B cell (primary cell): Measurements from ENCODE around the gene STAMBP. TPM values are rescaled to one million over a fixed set of nuclear protein-coding genes. Genes with fewer than 3 reads are reported as not detected.
A peak's percentile ranks its signal among the peaks of the same experiment; 100 is the strongest.

Experiments used
- ATAC-seq: fragments of 200-7000 bp; cut with Tn5 transposase; one replicate; pipeline ENCODE4 v1.10.0; 2021; ENCODE audit warnings: low read depth, mild to moderate bottlenecking, moderate number of reproducible peaks, moderate library complexity
- CTCF ChIA-PET: fragments of 350-600 bp; sonication (Branson Sonifier 250); formaldehyde crosslinking; loops from one replicate; lab custom pipeline; 2021; ENCODE audit warnings: antibody characterized with exemption, inconsistent platforms; lab: Charles Lee
- POLR2A ChIA-PET: fragments of 350-600 bp; sonication (Branson Sonifier 250); formaldehyde crosslinking; loops from one replicate; lab custom pipeline; 2021; ENCODE audit warnings: antibody characterized with exemption; lab: Charles Lee
- DNase-seq: peaks from one replicate; pipeline ENCODE4 v3.0.0; 2013
- H2AFZ ChIP-seq: 2 replicates; pipeline ENCODE4 v1.6.1; 2012; ENCODE audit warnings: mild to moderate bottlenecking, low read depth, low read length; ENCODE audit not compliant: insufficient read depth, poor library complexity, severe bottlenecking
- H3K27ac ChIP-seq, 2 donors: 1 replicate in 1 of 2; 2 replicates in 1 of 2; pipeline ENCODE4 v1.5.1; 2012 to 2013; ENCODE audit warnings: low read length in 2 of 2, mild to moderate bottlenecking in 2 of 2, moderate library complexity in 1 of 2
- H3K27me3 ChIP-seq, 4 experiments: fragments of 200-600 bp in 1 of 4; sonication (generic) in 1 of 4; replicated peaks in 1 of 4; 1 replicate in 2 of 4; 2 replicates in 2 of 4; pipeline versions ENCODE4 v1.6.1 to v1.7.0; 2013 to 2016; ENCODE audit warnings: low read length in 3 of 4, mild to moderate bottlenecking in 2 of 4, mixed read lengths in 1 of 4, moderate library complexity in 1 of 4; ENCODE audit not compliant: insufficient read depth in 4 of 4, control insufficient read depth in 3 of 4; ENCODE audit errors: control extremely low read depth in 1 of 4
- H3K36me3 ChIP-seq, 2 experiments: replicated peaks in 1 of 2; 1 replicate in 1 of 2; 2 replicates in 1 of 2; pipeline versions ENCODE4 v1.6.1 to v1.7.1; 2013; ENCODE audit warnings: low read length in 1 of 2; ENCODE audit not compliant: insufficient read depth in 2 of 2, control insufficient read depth in 1 of 2; ENCODE audit errors: control extremely low read depth in 1 of 2, extremely low read depth in 1 of 2
- H3K4me1 ChIP-seq, 2 donors: fragments of 200-600 bp in 1 of 2; sonication (generic) in 1 of 2; 1 replicate in 1 of 2; 2 replicates in 1 of 2; pipeline versions ENCODE4 v1.5.1 to v1.6.1; 2013 to 2017; ENCODE audit warnings: low read length in 2 of 2; ENCODE audit not compliant: control insufficient read depth in 2 of 2, insufficient read depth in 2 of 2
- H3K4me2 ChIP-seq: replicated peaks from 2 replicates; pipeline ENCODE3; 2012; ENCODE audit warnings: mild to moderate bottlenecking, low read depth, low read length; ENCODE audit not compliant: poor library complexity, severe bottlenecking
- H3K4me3 ChIP-seq, 5 experiments: fragments of 200-600 bp in 1 of 5; sonication (generic) in 1 of 5; 1 replicate in 3 of 5; 2 replicates in 2 of 5; pipeline versions ENCODE4 v1.5.1 to v1.7.0; 2011 to 2016; ENCODE audit warnings: low read length in 4 of 5, mild to moderate bottlenecking in 4 of 5, low read depth in 2 of 5, control low read depth in 1 of 5, moderate library complexity in 1 of 5; ENCODE audit not compliant: insufficient read depth in 1 of 5; ENCODE audit errors: control extremely low read depth in 1 of 5, extremely low read depth in 1 of 5
- H3K79me2 ChIP-seq: fragments of 200-600 bp; sonication (generic); one replicate; pipeline ENCODE4 v1.6.0; 2016; ENCODE audit warnings: low read length; ENCODE audit not compliant: control insufficient read depth, insufficient read depth
- H3K9ac ChIP-seq: fragments of 200-600 bp; sonication (generic); 2 replicates; pipeline ENCODE4 v1.6.1; 2017; ENCODE audit warnings: mild to moderate bottlenecking, low read length, moderate library complexity
- H3K9me3 ChIP-seq, 3 donors: one replicate each; pipeline versions ENCODE4 v1.6.1 to v1.7.1; 2013; ENCODE audit warnings: low read length in 2 of 3; ENCODE audit not compliant: control insufficient read depth in 2 of 3, insufficient read depth in 1 of 3; ENCODE audit errors: control extremely low read depth in 1 of 3
- H4K20me1 ChIP-seq: 2 replicates; pipeline ENCODE4 v1.6.0; 2012; ENCODE audit warnings: mild to moderate bottlenecking, low read length; ENCODE audit not compliant: insufficient read depth, control insufficient read depth, poor library complexity, severe bottlenecking
- H3K27ac Mint-ChIP-seq: one replicate; pipeline ENCODE4 v1.8.0; 2021; ENCODE audit warnings: mixed read lengths
- H3K27me3 Mint-ChIP-seq: one replicate; pipeline ENCODE4 v1.8.0; 2021; ENCODE audit warnings: mixed read lengths
- H3K4me1 Mint-ChIP-seq: one replicate; pipeline ENCODE4 v1.8.0; 2021; ENCODE audit warnings: mixed read lengths
- H3K4me3 Mint-ChIP-seq: one replicate; pipeline ENCODE4 v1.8.0; 2021; ENCODE audit warnings: mixed read lengths
- H3K9me3 Mint-ChIP-seq: one replicate; pipeline ENCODE4 v1.8.0; 2022; ENCODE audit warnings: mixed read lengths; ENCODE audit not compliant: insufficient read depth
- CTCF ChIP-seq: fragments of 200-600 bp; IDR thresholded peaks from one replicate; pipeline ENCODE4 v1.8.0; 2022; ENCODE audit warnings: antibody characterized with exemption, mild to moderate bottlenecking
- EZH2 ChIP-seq: IDR thresholded peaks from 2 replicates; pipeline ENCODE4 v1.6.1; 2012; ENCODE audit warnings: borderline replicate concordance, low read depth, mild to moderate bottlenecking, moderate library complexity, low read length; ENCODE audit not compliant: insufficient read depth, poor library complexity, severe bottlenecking
- WGBS: methylation state at CpG from one replicate; pipeline ENCODE4 v1.1.5; 2013; ENCODE audit warnings: missing lambda C conversion rate; ENCODE audit not compliant: insufficient coverage; 5-methylcytosine and 5-hydroxymethylcytosine counted together
- intact Hi-C: fragments of 100-400 bp; cut with micrococcal nuclease; formaldehyde crosslinking; loops from one replicate; pipeline ENCODE4 v1.10.0; 2022
- polyA plus RNA-seq: library from polyadenylated mRNA; depleted of rRNA; stranded (reverse); fragments of >200 nt; gene quantifications from 2 replicates; pipeline ENCODE4 v1.2.3, GENCODE V29; 2012
- total RNA-seq, 2 donors: library from RNA; stranded (reverse); fragments of 120-200 nt in 1 of 2; gene quantifications; 1 replicate in 1 of 2; 2 replicates in 1 of 2; pipeline versions ENCODE4 v1.2.3 to v1.2.4, GENCODE V29; 2013 to 2022

STAMBP gene
- total and polyA plus RNA-seq, 2 donors (not counting 1 experiment from before 2014, with no cell fraction given) = 21.8 to 32.5 TPM

GRCh38 chr2:73779467-73780236 lies 49.1 kb upstream of the STAMBP start, which contains the start of gene DUSP11:
DUSP11 (minus strand) TSS chr2:73780103; CDS start chr2:73779974, 129 bp downstream.
- CTCF ChIA-PET = interaction anchor here (1.0 kb wide), 1 partner anchor 49 kb away, joined by 3 read pairs; the partner anchor contains the start of gene STAMBP

More at GRCh38 chr2:73779467-73780236, 49.1 kb upstream of the STAMBP start, which contains the start of gene DUSP11:
- H3K27me3 ChIP-seq = no peaks in the 10 kb centered on the region
- DNase-seq = peak; percentile 98
- POLR2A ChIA-PET = interaction anchor here (0.6 to 0.9 kb wide), 2 partner anchors 399 to 419 kb away, joined by 3 read pairs; partner anchors contain the start of genes MOB1A and MTHFD2
- peaks cover 6 to 24% of the 10 kb centered on the region in 2 experiments for H3K36me3 ChIP-seq
- peak within 1 kb of the TSS; percentile 89 for H2AFZ ChIP-seq
- Mint-ChIP-seq H3K27me3 (peaks cover 10% of the 10 kb centered on the region), H3K9me3 (no peaks in the 10 kb centered on the region), H3K4me3 (peak within 1 kb of the TSS; percentile 100), H3K4me1 (peaks cover 22% of the 10 kb centered on the region), H3K27ac (peak within 1 kb of the TSS; percentile 99)
- no peaks in the 10 kb centered on the region for H4K20me1 ChIP-seq
- peak; percentile 95 for TF ChIP-seq CTCF
- no peak for TF ChIP-seq EZH2
- H3K4me2 ChIP-seq = peak within 1 kb of the TSS; percentile 80
- H3K79me2 ChIP-seq = peaks cover 44% of the 10 kb centered on the region
- peaks cover 11 to 18% of the 10 kb centered on the region in 2 donors for H3K4me1 ChIP-seq
- H3K9ac ChIP-seq = peak within 1 kb of the TSS; percentile 86
- H3K27ac ChIP-seq = peak within 1 kb of the TSS; percentile 72 to 94
- H3K9me3 ChIP-seq = no peaks in the 10 kb centered on the region
- under 1% methylated on average over 39 of the region's 40 CpGs for WGBS
- intact Hi-C loops = loop anchor here (1.0 kb wide), 2 partner anchors 42 to 49 kb away; partner anchors contain the start of genes STAMBP and TPRKB
- peak within 1 kb of the TSS; percentile 64 to 95 (median 91) for H3K4me3 ChIP-seq
- peak; percentile 100 for ATAC-seq
